Stimulated activated CD4-positive, alpha-beta T cell treated with anti-CD3 and anti-CD28 coated beads, Interleukin-1b, Interleukin-23, amount 100 ng/mL, for 1 hour (primary cell): ENCODE data around the gene GJB4.
"Not testable (repeated sequence)": the region's sequence is repeated elsewhere in the genome, so short reads cannot be mapped to it uniquely, and the experiment has no call there.

Experiments used
- DNase-seq, 2 donors: peaks; one replicate each; pipeline ENCODE4 v3.0.0-alpha.2; 2020; ENCODE audit warnings: low read depth in 2 of 2

GJB4 gene

GRCh38 chr1:34746785-34747637 is 12.5 kb upstream of the GJB4 start:
- DNase-seq, result no peak

- no peak for DNase-seq
Measured at GRCh38 chr1:34747638-34747941, 11.9 kb upstream of the GJB4 start.

- DNase-seq, result no peak
Measured at GRCh38 chr1:34749992-34750391, 9.5 kb upstream of the GJB4 start.

- DNase-seq, result no peak
Measured at GRCh38 chr1:34750610-34751009, 8.9 kb upstream of the GJB4 start.

GRCh38 chr1:34753163-34753562 is 6.4 kb upstream of the GJB4 start:
- no peak for DNase-seq

- no peak for DNase-seq
Measured at GRCh38 chr1:34754964-34755637, 4.4 kb upstream of the GJB4 start, which contains the start of gene GJB5. Gene GJB5, plus strand, starts transcription at chr1:34755047. Its CDS starts 2,284 bp downstream, at chr1:34757331.

- DNase-seq, result no peak
Measured at GRCh38 chr1:34755961-34756360, 3.6 kb upstream of the GJB4 start.

GRCh38 chr1:34757386-34757785 is 2.2 kb upstream of the GJB4 start:
- no peak for DNase-seq

GRCh38 chr1:34758751-34759150 is 789 bp upstream of the GJB4 start:
- no peak for DNase-seq

- DNase-seq, result no peak
Measured at GRCh38 chr1:34761176-34761761, 1.7 kb downstream of the GJB4 start.

- no peak for DNase-seq
Measured at GRCh38 chr1:34761776-34762307, 2.3 kb downstream of the GJB4 start.

GRCh38 chr1:34762474-34763141 is 3.1 kb downstream of the GJB4 start:
- no peak for DNase-seq

- DNase-seq, result no peak
Measured at GRCh38 chr1:34763142-34763781, 3.7 kb downstream of the GJB4 start.

GRCh38 chr1:34768856-34769255 is 9.3 kb downstream of the GJB4 start:
- no peak for DNase-seq

- DNase-seq, result no peak
Measured at GRCh38 chr1:34770891-34771504, 11.5 kb downstream of the GJB4 start.

GRCh38 chr1:34771573-34772371 is 12.2 kb downstream of the GJB4 start:
- no peak for DNase-seq

- DNase-seq, result not testable (repeated sequence)
Measured at GRCh38 chr1:34773114-34773513, 13.6 kb downstream of the GJB4 start.

- DNase-seq, result no peak
Measured at GRCh38 chr1:34774957-34775356, 15.4 kb downstream of the GJB4 start.

GRCh38 chr1:34776911-34777310 is 17.4 kb downstream of the GJB4 start:
- DNase-seq, result no peak
